ENCODE measurements around the gene FANCC.
"Not testable (repeated sequence)": the region's sequence is repeated elsewhere in the genome, so short reads cannot be mapped to it uniquely, and the experiment has no call there.

FANCC gene

GRCh38 chr9:95329061-95329460, 11.6 kb upstream of the FANCC start:
- DNase-seq (ENCODE audit: low read depth, low spot score): not testable (repeated sequence)

- DNase-seq (ENCODE audit: low read depth, low spot score): no peak
These were observed 9.8 kb upstream of the FANCC start for GRCh38 chr9:95327239-95327865.

- DNase-seq (ENCODE audit: low read depth, low spot score): no peak
These were observed 7.7 kb upstream of the FANCC start for GRCh38 chr9:95325221-95325620.

GRCh38 chr9:95317893-95318211, 343 bp upstream of the FANCC start:
- no peak for DNase-seq (ENCODE audit: low read depth, low spot score)

- peak; percentile 28 for DNase-seq (ENCODE audit: low read depth, low spot score)
These were observed 753 bp downstream of the FANCC start for GRCh38 chr9:95316794-95317118.

- DNase-seq (ENCODE audit: low read depth, low spot score): no peak
These were observed 1.2 kb downstream of the FANCC start for GRCh38 chr9:95316274-95316673.

GRCh38 chr9:95315108-95315746, 2.3 kb downstream of the FANCC start:
- DNase-seq (ENCODE audit: low read depth, low spot score): no peak

- no peak for DNase-seq (ENCODE audit: low read depth, low spot score)
These were observed 4.5 kb downstream of the FANCC start for GRCh38 chr9:95313010-95313498.

GRCh38 chr9:95311961-95312360, 5.5 kb downstream of the FANCC start:
- no peak for DNase-seq (ENCODE audit: low read depth, low spot score)

GRCh38 chr9:95307538-95307937, 10.0 kb downstream of the FANCC start:
- DNase-seq (ENCODE audit: low read depth, low spot score): no peak

- DNase-seq (ENCODE audit: low read depth, low spot score): no peak
These were observed 10.7 kb downstream of the FANCC start for GRCh38 chr9:95306819-95307218.

- DNase-seq (ENCODE audit: low read depth, low spot score): no peak
These were observed 11.6 kb downstream of the FANCC start for GRCh38 chr9:95305770-95306492.

GRCh38 chr9:95302479-95302878, 15.0 kb downstream of the FANCC start:
- no peak for DNase-seq (ENCODE audit: low read depth, low spot score)

GRCh38 chr9:95297760-95298159, 19.7 kb downstream of the FANCC start:
- no peak for DNase-seq (ENCODE audit: low read depth, low spot score)

- no peak for DNase-seq (ENCODE audit: low read depth, low spot score)
These were observed 20.2 kb downstream of the FANCC start for GRCh38 chr9:95297316-95297715.

GRCh38 chr9:95296761-95297160, 20.7 kb downstream of the FANCC start:
- no peak for DNase-seq (ENCODE audit: low read depth, low spot score)

- DNase-seq (ENCODE audit: low read depth, low spot score): not testable (repeated sequence)
These were observed 24.2 kb downstream of the FANCC start for GRCh38 chr9:95293296-95293695.

GRCh38 chr9:95292226-95292625, 25.3 kb downstream of the FANCC start:
- DNase-seq (ENCODE audit: low read depth, low spot score): no peak

GRCh38 chr9:95286151-95286550, 31.4 kb downstream of the FANCC start:
- DNase-seq (ENCODE audit: low read depth, low spot score): no peak

GRCh38 chr9:95285307-95285706, 32.2 kb downstream of the FANCC start:
- no peak for DNase-seq (ENCODE audit: low read depth, low spot score)

GRCh38 chr9:95284162-95285080, 33.1 kb downstream of the FANCC start:
- DNase-seq (ENCODE audit: low read depth, low spot score): no peak

- DNase-seq (ENCODE audit: low read depth, low spot score): no peak
These were observed 33.8 kb downstream of the FANCC start for GRCh38 chr9:95283673-95284072.
